IPS-18a (cell line): ENCODE data around the gene SDK1.
"Not testable (repeated sequence)": the region's sequence is repeated elsewhere in the genome, so short reads cannot be mapped to it uniquely, and the experiment has no call there.

Source experiments
- H3K27ac ChIP-seq: one replicate; pipeline ENCODE4 v1.5.1; 2013; ENCODE audit warnings: low read length
- H3K27me3 ChIP-seq: one replicate; pipeline ENCODE4 v1.6.1; 2013; ENCODE audit warnings: mild to moderate bottlenecking, low read length; ENCODE audit not compliant: control insufficient read depth, insufficient read depth
- H3K36me3 ChIP-seq: one replicate; pipeline ENCODE4 v1.6.1; 2013; ENCODE audit warnings: low read depth, low read length; ENCODE audit not compliant: control insufficient read depth
- H3K4me1 ChIP-seq: one replicate; pipeline ENCODE4 v1.6.1; 2013; ENCODE audit warnings: low read depth, low read length; ENCODE audit not compliant: control insufficient read depth
- H3K4me3 ChIP-seq: one replicate; pipeline ENCODE4 v1.5.1; 2013; ENCODE audit warnings: low read length
- H3K9ac ChIP-seq: one replicate; pipeline ENCODE4 v1.6.1; 2013; ENCODE audit warnings: mild to moderate bottlenecking, low read length, moderate library complexity
- H3K9me3 ChIP-seq: one replicate; pipeline ENCODE4 v1.6.1; 2013; ENCODE audit warnings: low read depth, low read length; ENCODE audit not compliant: control insufficient read depth

The SDK1 gene

GRCh38 chr7:3579638-3580219, 278.7 kb downstream of the SDK1 start:
- Histone ChIP-seq H3K4me3 (no peak overlapping the region), H3K36me3 (no peaks in the 10 kb centered on the region), H3K27ac (no peak overlapping the region), H3K9me3 (peaks cover 4% of the 10 kb centered on the region), H3K4me1 (no peaks in the 10 kb centered on the region), H3K9ac (no peak overlapping the region), H3K27me3 (no peaks in the 10 kb centered on the region)

GRCh38 chr7:3582145-3582544, 281.1 kb downstream of the SDK1 start:
- H3K9me3 ChIP-seq, H3K27ac ChIP-seq, H3K36me3 ChIP-seq, H3K9ac ChIP-seq, H3K4me3 ChIP-seq, H3K27me3 ChIP-seq: not testable (repeated sequence)
- H3K4me1 ChIP-seq: peaks cover 14% of the 10 kb centered on the region

- H3K4me1 ChIP-seq: peaks cover 14% of the 10 kb centered on the region
- H3K27me3 ChIP-seq: no peaks in the 10 kb centered on the region
- H3K27ac ChIP-seq: no peak overlapping the region
- H3K9me3 ChIP-seq: no peaks in the 10 kb centered on the region
- no peak overlapping the region for H3K4me3 ChIP-seq
- no peak overlapping the region for H3K9ac ChIP-seq
- no peaks in the 10 kb centered on the region for H3K36me3 ChIP-seq
Measured at GRCh38 chr7:3585826-3586225, 284.8 kb downstream of the SDK1 start.

GRCh38 chr7:3588341-3588740, 287.3 kb downstream of the SDK1 start:
- H3K9me3 ChIP-seq: no peaks in the 10 kb centered on the region
- H3K4me3 ChIP-seq: no peak overlapping the region
- peaks cover 39% of the 10 kb centered on the region for H3K4me1 ChIP-seq
- no peak overlapping the region for H3K27ac ChIP-seq
- H3K36me3 ChIP-seq: no peaks in the 10 kb centered on the region
- H3K27me3 ChIP-seq: no peaks in the 10 kb centered on the region
- H3K9ac ChIP-seq: no peak overlapping the region

- Histone ChIP-seq H3K27ac (no peak overlapping the region), H3K36me3 (no peaks in the 10 kb centered on the region), H3K9ac (no peak overlapping the region), H3K27me3 (no peaks in the 10 kb centered on the region), H3K4me3 (no peak overlapping the region), H3K4me1 (peaks cover 41% of the 10 kb centered on the region), H3K9me3 (no peaks in the 10 kb centered on the region)
Measured at GRCh38 chr7:3589752-3590151, 288.7 kb downstream of the SDK1 start.

GRCh38 chr7:3591219-3591618, 290.2 kb downstream of the SDK1 start:
- H3K4me1 ChIP-seq: peaks cover 27% of the 10 kb centered on the region
- no peak overlapping the region for H3K9ac ChIP-seq
- no peaks in the 10 kb centered on the region for H3K9me3 ChIP-seq
- no peaks in the 10 kb centered on the region for H3K27me3 ChIP-seq
- H3K4me3 ChIP-seq: no peak overlapping the region
- H3K27ac ChIP-seq: no peak overlapping the region
- no peaks in the 10 kb centered on the region for H3K36me3 ChIP-seq

GRCh38 chr7:3591944-3592343, 290.9 kb downstream of the SDK1 start:
- no peak overlapping the region for H3K9ac ChIP-seq
- H3K9me3 ChIP-seq: no peaks in the 10 kb centered on the region
- H3K4me1 ChIP-seq: peaks cover 27% of the 10 kb centered on the region
- no peaks in the 10 kb centered on the region for H3K36me3 ChIP-seq
- no peak overlapping the region for H3K27ac ChIP-seq
- H3K27me3 ChIP-seq: no peaks in the 10 kb centered on the region
- no peak overlapping the region for H3K4me3 ChIP-seq

- Histone ChIP-seq H3K9me3 (no peaks in the 10 kb centered on the region), H3K4me1 (peaks cover 27% of the 10 kb centered on the region), H3K36me3 (no peaks in the 10 kb centered on the region), H3K9ac (no peak overlapping the region), H3K4me3 (no peak overlapping the region), H3K27me3 (no peaks in the 10 kb centered on the region), H3K27ac (no peak overlapping the region)
Measured at GRCh38 chr7:3592401-3593134, 291.5 kb downstream of the SDK1 start.

- no peaks in the 10 kb centered on the region for H3K36me3 ChIP-seq
- no peak overlapping the region for H3K9ac ChIP-seq
- H3K27ac ChIP-seq: no peak overlapping the region
- no peaks in the 10 kb centered on the region for H3K9me3 ChIP-seq
- H3K4me1 ChIP-seq: peaks cover 27% of the 10 kb centered on the region
- no peak overlapping the region for H3K4me3 ChIP-seq
- H3K27me3 ChIP-seq: no peaks in the 10 kb centered on the region
Measured at GRCh38 chr7:3594901-3595300, 293.8 kb downstream of the SDK1 start.

- Histone ChIP-seq H3K4me3 (no peak overlapping the region), H3K27me3 (no peaks in the 10 kb centered on the region), H3K4me1 (no peaks in the 10 kb centered on the region), H3K27ac (no peak overlapping the region), H3K36me3 (no peaks in the 10 kb centered on the region), H3K9ac (no peak overlapping the region), H3K9me3 (no peaks in the 10 kb centered on the region)
Measured at GRCh38 chr7:3598854-3599253, 297.8 kb downstream of the SDK1 start.

- Histone ChIP-seq H3K27ac (no peak overlapping the region), H3K9me3 (no peaks in the 10 kb centered on the region), H3K27me3 (no peaks in the 10 kb centered on the region), H3K9ac (no peak overlapping the region), H3K4me1 (no peaks in the 10 kb centered on the region), H3K4me3 (no peak overlapping the region), H3K36me3 (no peaks in the 10 kb centered on the region)
Measured at GRCh38 chr7:3605222-3605621, 304.2 kb downstream of the SDK1 start.

GRCh38 chr7:3606436-3606835, 305.4 kb downstream of the SDK1 start:
- Histone ChIP-seq H3K9me3 (no peaks in the 10 kb centered on the region), H3K4me1 (no peaks in the 10 kb centered on the region), H3K27me3 (no peaks in the 10 kb centered on the region), H3K4me3 (no peak overlapping the region), H3K36me3 (no peaks in the 10 kb centered on the region), H3K9ac (no peak overlapping the region), H3K27ac (no peak overlapping the region)
